Dermis microvascular lymphatic vessel endothelial cell (primary cell): Measurements from ENCODE around the gene PRKN. TPM values are rescaled to one million over a fixed set of nuclear protein-coding genes. Genes with fewer than 3 reads are reported as not detected.

ENCODE experiments used
- DNase-seq, 2 donors: peaks; one replicate each; pipeline versions ENCODE4 v3.0.0 to v3.0.0-alpha.2; 2010; ENCODE audit warnings: low read depth in 2 of 2
- total RNA-seq: library from RNA; depleted of rRNA; stranded (reverse); fragments of >200 nt; gene quantifications from 2 replicates; pipeline ENCODE4 v1.2.1, GENCODE V29; 2014

Gene PRKN
- total RNA-seq, 1 donor from 2014 or later: 0.39 TPM

GRCh38 chr6:161429921-161430490 lies 1297.6 kb downstream of the PRKN start:
- peak in 1 of 2 donors; percentile 45 for DNase-seq

GRCh38 chr6:161424421-161424820 lies 1303.1 kb downstream of the PRKN start:
- no peak for DNase-seq

- peak in 1 of 2 donors; percentile 50 for DNase-seq
Measured at GRCh38 chr6:161422710-161423680, 1304.6 kb downstream of the PRKN start.

- DNase-seq: peak; percentile 80 to 83
Measured at GRCh38 chr6:161418463-161418945, 1309.1 kb downstream of the PRKN start.

GRCh38 chr6:161417717-161418462 lies 1309.7 kb downstream of the PRKN start:
- peak; percentile 52 to 56 for DNase-seq

- no peak for DNase-seq
Measured at GRCh38 chr6:161415302-161415855, 1312.2 kb downstream of the PRKN start.

GRCh38 chr6:161414707-161415106 lies 1312.9 kb downstream of the PRKN start:
- DNase-seq: no peak

- DNase-seq: no peak
Measured at GRCh38 chr6:161414180-161414579, 1313.4 kb downstream of the PRKN start.

- no peak for DNase-seq
Measured at GRCh38 chr6:161413355-161413771, 1314.2 kb downstream of the PRKN start.

GRCh38 chr6:161412795-161413194 lies 1314.8 kb downstream of the PRKN start:
- no peak for DNase-seq

- DNase-seq: no peak
Measured at GRCh38 chr6:161411265-161411944, 1316.2 kb downstream of the PRKN start.

- DNase-seq: no peak
Measured at GRCh38 chr6:161410736-161411135, 1316.8 kb downstream of the PRKN start.

GRCh38 chr6:161410076-161410475 lies 1317.5 kb downstream of the PRKN start:
- DNase-seq: no peak

GRCh38 chr6:161409353-161409752 lies 1318.2 kb downstream of the PRKN start:
- no peak for DNase-seq

- no peak for DNase-seq
Measured at GRCh38 chr6:161408041-161408440, 1319.5 kb downstream of the PRKN start.

- no peak for DNase-seq
Measured at GRCh38 chr6:161407581-161407980, 1320.0 kb downstream of the PRKN start.

- DNase-seq: no peak
Measured at GRCh38 chr6:161407115-161407514, 1320.5 kb downstream of the PRKN start.

- no peak for DNase-seq
Measured at GRCh38 chr6:161406646-161407045, 1320.9 kb downstream of the PRKN start.

GRCh38 chr6:161405418-161405817 lies 1322.1 kb downstream of the PRKN start:
- DNase-seq: no peak

GRCh38 chr6:161403717-161404116 lies 1323.8 kb downstream of the PRKN start:
- no peak for DNase-seq
